ENCODE results near the gene GALNT1. TPM values are rescaled to one million over a fixed set of nuclear protein-coding genes. Genes with fewer than 3 reads are reported as not detected.

The GALNT1 gene
- total and polyA plus RNA-seq, 9 of the 15 experiments (the other 6 are each of a cell fraction or from before 2014, with no cell fraction given): 14.4 to 54.1 (median 36.6) TPM

DNA sequence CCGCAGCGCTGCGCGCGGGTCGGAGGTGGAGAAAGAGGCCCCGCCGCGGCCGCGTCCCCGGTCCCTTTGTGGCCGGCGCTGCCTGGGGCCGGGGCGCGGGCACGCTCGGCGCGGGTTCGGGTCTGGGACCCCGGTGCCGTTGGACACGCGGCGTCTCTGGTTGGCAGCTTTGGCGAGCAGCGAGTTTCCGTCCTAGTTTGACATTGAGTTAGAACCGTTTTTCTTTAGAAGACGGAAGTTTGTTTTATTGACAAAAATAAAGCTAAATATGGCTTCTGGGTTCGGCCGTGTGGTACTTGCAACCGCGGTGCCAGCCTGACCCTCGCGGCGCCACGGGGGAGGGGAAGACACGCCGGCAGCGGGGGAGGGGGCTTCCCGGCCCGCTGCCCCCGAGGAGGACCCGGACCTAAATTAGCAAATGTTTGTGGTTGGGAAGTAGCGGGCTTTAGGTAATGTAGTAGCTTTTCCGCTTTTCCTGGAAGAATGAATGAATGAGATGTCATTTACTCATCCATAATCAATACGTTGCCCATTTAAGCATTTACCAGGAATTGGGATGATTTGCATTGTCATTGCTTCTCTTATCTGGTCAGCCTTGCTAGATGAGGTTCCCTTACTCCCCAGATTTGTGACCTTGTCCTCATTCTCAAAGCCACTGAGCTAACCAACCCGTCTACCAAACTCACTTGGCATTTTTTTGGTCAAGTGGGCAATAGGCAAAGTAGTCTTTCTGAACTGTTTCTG, 530 bp downstream of the GALNT1 start:
- DNase-seq (ENCODE audit: extremely low read depth in 1 of 4, low spot score in 3 of 4) (peak; percentile 29 to 38 (median 32)), ATAC-seq (peak; percentile 45), FAIRE-seq (peak; percentile 57)
- intact Hi-C loops (cut with micrococcal nuclease) (loop anchor here (5.0 kb wide), 1 partner anchor 175 kb away; no protein-coding TSS in a partner anchor), in situ Hi-C loops (cut with MboI) (no loop called here)
- POLR2A ChIA-PET: interaction anchor here (0.6 to 2.0 kb wide), 3 partner anchors 9 to 37 kb away, joined by 3 to 5 read pairs (median 4); no protein-coding TSS in a partner anchor
- Histone ChIP-seq H3K4me3 (peak overlapping the region; percentile 61), H3K9me3 (replicated peaks; ENCODE audit: control insufficient read depth, insufficient read depth, low read depth, low read length) (0 out of 2 replicates have a peak, but pooled peaks cover 6% of the 10 kb centered on the region), H3K27me3 (ENCODE audit: control insufficient read depth in 2 of 2, insufficient read depth in 2 of 2, low read length in 2 of 2) (no peaks in the 10 kb centered on the region; a peak in 1 of 5 replicates), H2AFZ (ENCODE audit: low read depth, low read length) (peak overlapping the region; percentile 77), H4K20me1 (replicated peaks; ENCODE audit: control insufficient read depth, insufficient read depth, low read length) (no peaks in the 10 kb centered on the region), H3K4me2 (ENCODE audit: insufficient read depth, low read length) (peak overlapping the region; percentile 78), H3K4me1 (replicated peaks in 1 of 2; ENCODE audit: control insufficient read depth in 2 of 2, insufficient read depth in 2 of 2, low read length in 2 of 2) (peaks cover 14 to 21% of the 10 kb centered on the region in 2 experiments; a peak in 4 of 5 replicates), H3K9ac (ENCODE audit: insufficient read depth in 1 of 2, low read depth in 2 of 2, low read length in 2 of 2) (peak overlapping the region; percentile 71 to 93), H3K36me3 (ENCODE audit: control insufficient read depth, insufficient read depth, low read length) (no peaks in the 10 kb centered on the region), H3K27ac (ENCODE audit: extremely low read depth, low read depth, low read length) (peak overlapping the region; percentile 69; the same call in 2 of the 3 replicates), H3K79me2 (ENCODE audit: control insufficient read depth, insufficient read depth, low read length) (peaks cover 23% of the 10 kb centered on the region), H3K9me1 (ENCODE audit: control insufficient read depth, insufficient read depth, low read length) (no peaks in the 10 kb centered on the region)
- WGBS (ENCODE audit: insufficient coverage, low coverage, missing lambda C conversion rate): under 1% methylated on average over 38 of the region's 51 CpGs
- BruUV-seq (replicated peaks): no TSS peak
- CTCF ChIA-PET (ENCODE audit: low intra/inter-chr PET ratio): no interaction called here
- TF ChIP-seq CTBP1 (IDR thresholded peaks at IDR 0.05; ENCODE audit: borderline replicate concordance): 0 out of 2 replicates have a peak, but pooled peaks have one; percentile 19
- TF ChIP-seq, protein P1, sequence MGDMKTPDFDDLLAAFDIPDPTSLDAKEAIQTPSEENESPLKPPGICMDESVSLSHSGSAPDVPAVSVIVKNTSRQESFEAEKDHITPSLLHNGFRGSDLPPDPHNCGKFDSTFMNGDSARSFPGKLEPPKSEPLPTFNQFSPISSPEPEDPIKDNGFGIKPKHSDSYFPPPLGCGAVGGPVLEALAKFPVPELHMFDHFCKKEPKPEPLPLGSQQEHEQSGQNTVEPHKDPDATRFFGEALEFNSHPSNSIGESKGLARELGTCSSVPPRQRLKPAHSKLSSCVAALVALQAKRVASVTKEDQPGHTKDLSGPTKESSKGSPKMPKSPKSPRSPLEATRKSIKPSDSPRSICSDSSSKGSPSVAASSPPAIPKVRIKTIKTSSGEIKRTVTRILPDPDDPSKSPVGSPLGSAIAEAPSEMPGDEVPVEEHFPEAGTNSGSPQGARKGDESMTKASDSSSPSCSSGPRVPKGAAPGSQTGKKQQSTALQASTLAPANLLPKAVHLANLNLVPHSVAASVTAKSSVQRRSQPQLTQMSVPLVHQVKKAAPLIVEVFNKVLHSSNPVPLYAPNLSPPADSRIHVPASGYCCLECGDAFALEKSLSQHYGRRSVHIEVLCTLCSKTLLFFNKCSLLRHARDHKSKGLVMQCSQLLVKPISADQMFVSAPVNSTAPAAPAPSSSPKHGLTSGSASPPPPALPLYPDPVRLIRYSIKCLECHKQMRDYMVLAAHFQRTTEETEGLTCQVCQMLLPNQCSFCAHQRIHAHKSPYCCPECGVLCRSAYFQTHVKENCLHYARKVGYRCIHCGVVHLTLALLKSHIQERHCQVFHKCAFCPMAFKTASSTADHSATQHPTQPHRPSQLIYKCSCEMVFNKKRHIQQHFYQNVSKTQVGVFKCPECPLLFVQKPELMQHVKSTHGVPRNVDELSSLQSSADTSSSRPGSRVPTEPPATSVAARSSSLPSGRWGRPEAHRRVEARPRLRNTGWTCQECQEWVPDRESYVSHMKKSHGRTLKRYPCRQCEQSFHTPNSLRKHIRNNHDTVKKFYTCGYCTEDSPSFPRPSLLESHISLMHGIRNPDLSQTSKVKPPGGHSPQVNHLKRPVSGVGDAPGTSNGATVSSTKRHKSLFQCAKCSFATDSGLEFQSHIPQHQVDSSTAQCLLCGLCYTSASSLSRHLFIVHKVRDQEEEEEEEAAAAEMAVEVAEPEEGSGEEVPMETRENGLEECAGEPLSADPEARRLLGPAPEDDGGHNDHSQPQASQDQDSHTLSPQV (IDR thresholded peaks at IDR 0.05): no peak
- TF ChIP-seq GATAD2B (IDR thresholded peaks at IDR 0.05; ENCODE audit: borderline replicate concordance): no peak
- TF ChIP-seq, protein P2, sequence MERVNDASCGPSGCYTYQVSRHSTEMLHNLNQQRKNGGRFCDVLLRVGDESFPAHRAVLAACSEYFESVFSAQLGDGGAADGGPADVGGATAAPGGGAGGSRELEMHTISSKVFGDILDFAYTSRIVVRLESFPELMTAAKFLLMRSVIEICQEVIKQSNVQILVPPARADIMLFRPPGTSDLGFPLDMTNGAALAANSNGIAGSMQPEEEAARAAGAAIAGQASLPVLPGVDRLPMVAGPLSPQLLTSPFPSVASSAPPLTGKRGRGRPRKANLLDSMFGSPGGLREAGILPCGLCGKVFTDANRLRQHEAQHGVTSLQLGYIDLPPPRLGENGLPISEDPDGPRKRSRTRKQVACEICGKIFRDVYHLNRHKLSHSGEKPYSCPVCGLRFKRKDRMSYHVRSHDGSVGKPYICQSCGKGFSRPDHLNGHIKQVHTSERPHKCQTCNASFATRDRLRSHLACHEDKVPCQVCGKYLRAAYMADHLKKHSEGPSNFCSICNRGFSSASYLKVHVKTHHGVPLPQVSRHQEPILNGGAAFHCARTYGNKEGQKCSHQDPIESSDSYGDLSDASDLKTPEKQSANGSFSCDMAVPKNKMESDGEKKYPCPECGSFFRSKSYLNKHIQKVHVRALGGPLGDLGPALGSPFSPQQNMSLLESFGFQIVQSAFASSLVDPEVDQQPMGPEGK (CRISPR knock-in tag; IDR thresholded peaks at IDR 0.05; ENCODE audit: borderline replicate concordance): 0 out of 2 replicates have a peak, but pooled peaks have one; percentile 8
- no peak for TF ChIP-seq TGIF2 (CRISPR knock-in tag; IDR thresholded peaks at IDR 0.05)

Data from K562 (cell line).